SK-N-SH treated with all-trans-retinoic acid at 6 μM for 48 hours (cell line): ENCODE data around the gene HS6ST2.

ENCODE experiments used
- ATAC-seq: fragments of 200-7000 bp; cut with Tn5 transposase; 3 replicates; pipeline ENCODE4 v1.9.1; 2020; ENCODE audit warnings: mild to moderate bottlenecking, moderate library complexity
- ARNTL ChIP-seq: fragments of 450-650 bp; formaldehyde crosslinking; IDR thresholded peaks from 2 replicates; pipeline ENCODE4 v1.5.0; 2020; ENCODE audit warnings: low read depth, mild to moderate bottlenecking, moderate library complexity, borderline replicate concordance
- BACH2 ChIP-seq: fragments of 250-450 bp; sonication (Bioruptor Pico); IDR thresholded peaks from 2 replicates; pipeline ENCODE4 v1.9.0; 2021; ENCODE audit warnings: mild to moderate bottlenecking, borderline replicate concordance
- CSDC2 ChIP-seq: fragments of 250-450 bp; sonication (Bioruptor Pico); IDR thresholded peaks from 2 replicates; pipeline ENCODE4 v1.5.0; 2020; ENCODE audit warnings: mild to moderate bottlenecking, moderate library complexity
- ESRRG ChIP-seq: fragments of 250-450 bp; sonication (Bioruptor Pico); IDR thresholded peaks from 2 replicates; pipeline ENCODE4 v1.6.1; 2021; ENCODE audit warnings: mild to moderate bottlenecking
- GLIS3 ChIP-seq: fragments of 250-450 bp; sonication (Bioruptor Pico); IDR thresholded peaks from 2 replicates; pipeline ENCODE4 v1.5.0; 2020; ENCODE audit warnings: mild to moderate bottlenecking, moderate library complexity
- ISL1 ChIP-seq: fragments of 250-450 bp; sonication (Bioruptor Pico); IDR thresholded peaks from 2 replicates; pipeline ENCODE4 v2.1.2; 2022; ENCODE audit warnings: mild to moderate bottlenecking, moderate library complexity
- PPARA ChIP-seq: fragments of 250-450 bp; sonication (Bioruptor Pico); IDR thresholded peaks from 2 replicates; pipeline ENCODE4 v1.5.0; 2020; ENCODE audit warnings: mild to moderate bottlenecking, borderline replicate concordance
- RARB ChIP-seq: fragments of 250-450 bp; sonication (Bioruptor Pico); IDR thresholded peaks from 2 replicates; pipeline ENCODE4 v1.8.0; 2021; ENCODE audit warnings: mild to moderate bottlenecking, moderate library complexity
- SNAI2 ChIP-seq: fragments of 250-450 bp; sonication (Bioruptor Pico); IDR thresholded peaks from 2 replicates; pipeline ENCODE4 v1.5.0; 2020; ENCODE audit warnings: mild to moderate bottlenecking, moderate library complexity
- TCF4 ChIP-seq: fragments of 250-450 bp; sonication (Bioruptor Pico); IDR thresholded peaks from 2 replicates; pipeline ENCODE4 v1.8.0; 2021; ENCODE audit warnings: mild to moderate bottlenecking, moderate library complexity, borderline replicate concordance
- TOX ChIP-seq: fragments of 250-450 bp; sonication (Bioruptor Pico); IDR thresholded peaks from 2 replicates; pipeline ENCODE4 v1.8.0; 2021; ENCODE audit warnings: mild to moderate bottlenecking, moderate library complexity, borderline replicate concordance
- ZC3H10 ChIP-seq: fragments of 250-450 bp; sonication (Bioruptor Pico); IDR thresholded peaks from 2 replicates; pipeline ENCODE4 v1.5.1; 2021; ENCODE audit warnings: mild to moderate bottlenecking, moderate library complexity
- ZFP3 ChIP-seq: fragments of 250-450 bp; sonication (Bioruptor Pico); IDR thresholded peaks from 2 replicates; pipeline ENCODE4 v1.5.0; 2020; ENCODE audit warnings: mild to moderate bottlenecking, moderate library complexity
- ZFP30 ChIP-seq: fragments of 450-650 bp; formaldehyde crosslinking; IDR thresholded peaks from 2 replicates; pipeline ENCODE4 v1.5.0; 2022; ENCODE audit warnings: mild to moderate bottlenecking, moderate library complexity
- ZNF565 ChIP-seq: fragments of 450-650 bp; formaldehyde crosslinking; conservative IDR thresholded peaks from 2 replicates; pipeline ENCODE4 v1.5.0; 2020; ENCODE audit warnings: low read depth, mild to moderate bottlenecking, moderate library complexity
- ZNF70 ChIP-seq: fragments of 450-650 bp; formaldehyde crosslinking; IDR thresholded peaks from 2 replicates; pipeline ENCODE4 v1.5.0; 2020; ENCODE audit warnings: mild to moderate bottlenecking, moderate library complexity
- ZNF8 ChIP-seq: fragments of 450-650 bp; formaldehyde crosslinking; IDR thresholded peaks from 2 replicates; pipeline ENCODE4 v1.5.0; 2020; ENCODE audit warnings: mild to moderate bottlenecking, moderate library complexity
- TF ChIP-seq, protein P1 (sequence below): fragments of 250-450 bp; sonication (Bioruptor Pico); IDR thresholded peaks from 2 replicates; pipeline ENCODE4 v1.5.1; 2020; ENCODE audit warnings: low read depth, mild to moderate bottlenecking, moderate library complexity
- TF ChIP-seq, protein P2 (sequence below): fragments of 250-450 bp; sonication (Bioruptor Pico); IDR thresholded peaks from 2 replicates; pipeline ENCODE4 v1.8.0; 2020; ENCODE audit warnings: mild to moderate bottlenecking, moderate library complexity, borderline replicate concordance
- TF ChIP-seq, protein P3 (sequence below): fragments of 250-450 bp; sonication (Bioruptor Pico); IDR thresholded peaks from 2 replicates; pipeline ENCODE4 v1.5.1; 2021; ENCODE audit warnings: mild to moderate bottlenecking, moderate library complexity
- TF ChIP-seq, protein P4 (sequence below): fragments of 250-450 bp; sonication (Bioruptor Pico); IDR thresholded peaks from 2 replicates; pipeline ENCODE4 v1.5.0; 2020; ENCODE audit warnings: mild to moderate bottlenecking, moderate library complexity

The HS6ST2 gene

DNA sequence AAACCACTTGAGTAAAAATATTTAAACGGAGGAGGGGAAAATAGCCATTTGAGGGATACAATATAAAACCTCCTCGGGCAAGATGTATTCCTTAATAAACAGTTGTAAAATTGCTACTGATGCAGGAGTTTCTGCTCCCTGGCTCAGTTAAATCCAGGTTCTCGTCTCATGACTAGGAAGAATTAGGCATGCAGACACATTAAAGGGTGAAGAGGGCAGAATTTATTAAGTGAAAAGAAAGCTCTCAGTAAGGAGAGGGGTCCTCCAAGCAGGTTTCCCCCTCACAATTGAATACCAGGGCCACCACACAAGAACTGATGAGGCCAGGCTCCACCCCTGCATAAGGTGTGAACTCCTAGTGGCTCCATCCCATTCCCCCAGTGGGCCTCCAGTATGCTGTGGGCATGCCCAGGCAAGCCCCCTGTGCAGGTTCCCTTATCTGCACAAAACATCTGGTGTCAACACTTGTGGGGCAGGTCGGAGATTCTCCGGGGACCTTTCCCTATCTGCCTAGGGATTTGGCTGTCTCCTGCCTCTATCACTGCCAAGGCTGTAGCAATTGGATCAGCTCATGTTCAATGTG, 80.4 kb downstream of the HS6ST2 start:
- TF ChIP-seq, protein P1, sequence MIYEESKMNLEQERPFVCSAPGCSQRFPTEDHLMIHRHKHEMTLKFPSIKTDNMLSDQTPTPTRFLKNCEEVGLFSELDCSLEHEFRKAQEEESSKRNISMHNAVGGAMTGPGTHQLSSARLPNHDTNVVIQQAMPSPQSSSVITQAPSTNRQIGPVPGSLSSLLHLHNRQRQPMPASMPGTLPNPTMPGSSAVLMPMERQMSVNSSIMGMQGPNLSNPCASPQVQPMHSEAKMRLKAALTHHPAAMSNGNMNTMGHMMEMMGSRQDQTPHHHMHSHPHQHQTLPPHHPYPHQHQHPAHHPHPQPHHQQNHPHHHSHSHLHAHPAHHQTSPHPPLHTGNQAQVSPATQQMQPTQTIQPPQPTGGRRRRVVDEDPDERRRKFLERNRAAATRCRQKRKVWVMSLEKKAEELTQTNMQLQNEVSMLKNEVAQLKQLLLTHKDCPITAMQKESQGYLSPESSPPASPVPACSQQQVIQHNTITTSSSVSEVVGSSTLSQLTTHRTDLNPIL (CRISPR knock-in tag) = no peak
- TF ChIP-seq ESRRG (CRISPR knock-in tag) (no peak), SNAI2 (CRISPR knock-in tag) (no peak), ZNF70 (no peak), TCF4 (CRISPR knock-in tag) (no peak), ZNF8 (CRISPR knock-in tag) (no peak), TOX (CRISPR knock-in tag) (no peak), CSDC2 (CRISPR knock-in tag) (no peak), ZNF565 (no peak), GLIS3 (CRISPR knock-in tag) (no peak), ZC3H10 (CRISPR knock-in tag) (no peak), PPARA (CRISPR knock-in tag) (no peak), BACH2 (CRISPR knock-in tag) (no peak), ARNTL (no peak), ZFP30 (CRISPR knock-in tag) (no peak), ZFP3 (CRISPR knock-in tag) (no peak)
- TF ChIP-seq, protein P2, sequence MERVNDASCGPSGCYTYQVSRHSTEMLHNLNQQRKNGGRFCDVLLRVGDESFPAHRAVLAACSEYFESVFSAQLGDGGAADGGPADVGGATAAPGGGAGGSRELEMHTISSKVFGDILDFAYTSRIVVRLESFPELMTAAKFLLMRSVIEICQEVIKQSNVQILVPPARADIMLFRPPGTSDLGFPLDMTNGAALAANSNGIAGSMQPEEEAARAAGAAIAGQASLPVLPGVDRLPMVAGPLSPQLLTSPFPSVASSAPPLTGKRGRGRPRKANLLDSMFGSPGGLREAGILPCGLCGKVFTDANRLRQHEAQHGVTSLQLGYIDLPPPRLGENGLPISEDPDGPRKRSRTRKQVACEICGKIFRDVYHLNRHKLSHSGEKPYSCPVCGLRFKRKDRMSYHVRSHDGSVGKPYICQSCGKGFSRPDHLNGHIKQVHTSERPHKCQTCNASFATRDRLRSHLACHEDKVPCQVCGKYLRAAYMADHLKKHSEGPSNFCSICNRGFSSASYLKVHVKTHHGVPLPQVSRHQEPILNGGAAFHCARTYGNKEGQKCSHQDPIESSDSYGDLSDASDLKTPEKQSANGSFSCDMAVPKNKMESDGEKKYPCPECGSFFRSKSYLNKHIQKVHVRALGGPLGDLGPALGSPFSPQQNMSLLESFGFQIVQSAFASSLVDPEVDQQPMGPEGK (CRISPR knock-in tag) = no peak
- TF ChIP-seq, protein P3, sequence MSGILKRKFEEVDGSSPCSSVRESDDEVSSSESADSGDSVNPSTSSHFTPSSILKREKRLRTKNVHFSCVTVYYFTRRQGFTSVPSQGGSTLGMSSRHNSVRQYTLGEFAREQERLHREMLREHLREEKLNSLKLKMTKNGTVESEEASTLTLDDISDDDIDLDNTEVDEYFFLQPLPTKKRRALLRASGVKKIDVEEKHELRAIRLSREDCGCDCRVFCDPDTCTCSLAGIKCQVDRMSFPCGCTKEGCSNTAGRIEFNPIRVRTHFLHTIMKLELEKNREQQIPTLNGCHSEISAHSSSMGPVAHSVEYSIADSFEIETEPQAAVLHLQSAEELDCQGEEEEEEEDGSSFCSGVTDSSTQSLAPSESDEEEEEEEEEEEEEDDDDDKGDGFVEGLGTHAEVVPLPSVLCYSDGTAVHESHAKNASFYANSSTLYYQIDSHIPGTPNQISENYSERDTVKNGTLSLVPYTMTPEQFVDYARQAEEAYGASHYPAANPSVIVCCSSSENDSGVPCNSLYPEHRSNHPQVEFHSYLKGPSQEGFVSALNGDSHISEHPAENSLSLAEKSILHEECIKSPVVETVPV (CRISPR knock-in tag) = no peak

DNA sequence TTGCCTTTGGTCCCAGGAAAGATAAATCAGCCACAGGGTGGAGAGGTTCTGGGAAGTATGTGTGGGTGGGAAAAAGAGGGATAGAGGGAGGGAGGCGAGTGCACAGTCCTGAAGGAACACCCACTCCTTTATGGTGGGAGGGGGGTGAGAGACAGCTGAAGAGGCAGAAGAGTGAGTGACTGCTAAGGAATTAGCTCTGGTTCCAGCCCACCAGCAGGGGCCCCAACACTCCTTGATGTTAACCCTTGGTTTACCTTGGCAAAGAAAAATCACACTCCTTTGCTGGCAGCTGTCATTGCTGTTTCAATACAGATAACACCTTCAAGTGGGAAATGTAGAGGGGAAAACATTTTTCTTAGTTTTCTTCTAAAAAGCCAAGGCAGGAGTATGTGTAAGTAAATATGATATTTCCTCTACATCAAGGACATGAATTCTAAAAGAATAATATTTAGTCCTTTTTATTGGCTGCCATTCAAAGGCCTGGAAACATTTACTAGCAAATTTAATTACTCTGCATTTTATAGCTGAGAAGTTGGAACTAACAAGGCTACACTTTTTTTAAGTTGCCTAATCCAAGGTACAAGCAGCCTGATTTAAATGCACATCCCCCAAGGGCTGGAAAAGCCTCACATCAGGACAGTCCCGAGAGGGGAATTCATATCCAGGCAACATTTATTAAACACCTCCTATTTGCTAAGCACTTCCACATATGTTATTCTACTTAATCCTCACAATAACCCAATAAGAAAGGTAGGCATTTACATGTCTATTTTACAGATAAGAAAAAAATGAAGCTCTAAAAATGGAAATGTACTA, 81.7 kb downstream of the HS6ST2 start:
- ATAC-seq = no peak
- TF ChIP-seq ARNTL = no peak
- no peak for TF ChIP-seq PPARA (CRISPR knock-in tag)
- no peak for TF ChIP-seq ZFP30 (CRISPR knock-in tag)
- TF ChIP-seq ISL1 (CRISPR knock-in tag) = no peak
- TF ChIP-seq, protein P3 (CRISPR knock-in tag) = no peak
- TF ChIP-seq TCF4 (CRISPR knock-in tag) = no peak
- no peak for TF ChIP-seq RARB (CRISPR knock-in tag)
- TF ChIP-seq SNAI2 (CRISPR knock-in tag) = no peak
- TF ChIP-seq CSDC2 (CRISPR knock-in tag) = no peak
- TF ChIP-seq, protein P4, sequence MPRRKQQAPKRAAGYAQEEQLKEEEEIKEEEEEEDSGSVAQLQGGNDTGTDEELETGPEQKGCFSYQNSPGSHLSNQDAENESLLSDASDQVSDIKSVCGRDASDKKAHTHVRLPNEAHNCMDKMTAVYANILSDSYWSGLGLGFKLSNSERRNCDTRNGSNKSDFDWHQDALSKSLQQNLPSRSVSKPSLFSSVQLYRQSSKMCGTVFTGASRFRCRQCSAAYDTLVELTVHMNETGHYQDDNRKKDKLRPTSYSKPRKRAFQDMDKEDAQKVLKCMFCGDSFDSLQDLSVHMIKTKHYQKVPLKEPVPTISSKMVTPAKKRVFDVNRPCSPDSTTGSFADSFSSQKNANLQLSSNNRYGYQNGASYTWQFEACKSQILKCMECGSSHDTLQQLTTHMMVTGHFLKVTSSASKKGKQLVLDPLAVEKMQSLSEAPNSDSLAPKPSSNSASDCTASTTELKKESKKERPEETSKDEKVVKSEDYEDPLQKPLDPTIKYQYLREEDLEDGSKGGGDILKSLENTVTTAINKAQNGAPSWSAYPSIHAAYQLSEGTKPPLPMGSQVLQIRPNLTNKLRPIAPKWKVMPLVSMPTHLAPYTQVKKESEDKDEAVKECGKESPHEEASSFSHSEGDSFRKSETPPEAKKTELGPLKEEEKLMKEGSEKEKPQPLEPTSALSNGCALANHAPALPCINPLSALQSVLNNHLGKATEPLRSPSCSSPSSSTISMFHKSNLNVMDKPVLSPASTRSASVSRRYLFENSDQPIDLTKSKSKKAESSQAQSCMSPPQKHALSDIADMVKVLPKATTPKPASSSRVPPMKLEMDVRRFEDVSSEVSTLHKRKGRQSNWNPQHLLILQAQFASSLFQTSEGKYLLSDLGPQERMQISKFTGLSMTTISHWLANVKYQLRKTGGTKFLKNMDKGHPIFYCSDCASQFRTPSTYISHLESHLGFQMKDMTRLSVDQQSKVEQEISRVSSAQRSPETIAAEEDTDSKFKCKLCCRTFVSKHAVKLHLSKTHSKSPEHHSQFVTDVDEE (CRISPR knock-in tag) = no peak
- no peak for TF ChIP-seq ZFP3 (CRISPR knock-in tag)
- no peak for TF ChIP-seq ESRRG (CRISPR knock-in tag)
- TF ChIP-seq ZNF70 = no peak
- no peak for TF ChIP-seq ZC3H10 (CRISPR knock-in tag)
- no peak for TF ChIP-seq ZNF8 (CRISPR knock-in tag)
- no peak for TF ChIP-seq GLIS3 (CRISPR knock-in tag)
- no peak for TF ChIP-seq TOX (CRISPR knock-in tag)
- TF ChIP-seq, protein P1 (CRISPR knock-in tag) = no peak
- no peak for TF ChIP-seq BACH2 (CRISPR knock-in tag)

More for the DNA sequence above, 80.4 kb downstream of the HS6ST2 start:
- ATAC-seq = no peak
